K562 (cell line): ENCODE measurements around the gene HSPA4. TPM values are rescaled to one million over a fixed set of nuclear protein-coding genes. Genes with fewer than 3 reads are reported as not detected.

Experiments
- ARHGAP35 ChIP-seq: fragments of 450-650 bp; IDR thresholded peaks from 2 replicates; pipeline ENCODE4 v1.6.1; 2018; ENCODE audit not compliant: partially characterized antibody
- CUX1 ChIP-seq: fragments of 200-800 bp; sonication (Bioruptor generic); IDR thresholded peaks from 2 replicates; pipeline ENCODE4 v1.6.1; 2016; ENCODE audit warnings: missing genetic modification characterization, missing compliant biosample characterization
- GTF2A2 ChIP-seq: IDR thresholded peaks from 2 replicates; pipeline ENCODE4 v1.6.1; 2016; ENCODE audit warnings: mild to moderate bottlenecking, missing genetic modification characterization, missing compliant biosample characterization
- JUNB ChIP-seq: fragments of 450-650 bp; formaldehyde crosslinking; conservative IDR thresholded peaks from 2 replicates; pipeline ENCODE4 v1.4.0; 2020; ENCODE audit warnings: mild to moderate bottlenecking
- MAX ChIP-seq: sonication (generic); formaldehyde crosslinking; IDR thresholded peaks from 2 replicates; pipeline ENCODE4 v1.9.0; 2022; ENCODE audit warnings: mild to moderate bottlenecking, missing genetic modification reagents
- MCM2 ChIP-seq: fragments of 450-650 bp; IDR thresholded peaks from 2 replicates; pipeline ENCODE4 v1.6.1; 2017; ENCODE audit warnings: low read depth, mild to moderate bottlenecking
- RAD51 ChIP-seq: fragments of 450-650 bp; IDR thresholded peaks from 2 replicates; pipeline ENCODE4 v1.7.1; 2016; ENCODE audit warnings: low read depth, mild to moderate bottlenecking, borderline replicate concordance
- SMAD1 ChIP-seq: fragments of 150-350 bp; IDR thresholded peaks from 2 replicates; pipeline ENCODE4 v1.6.1; 2014; ENCODE audit warnings: low read length, low read depth; ENCODE audit not compliant: partially characterized antibody
- SMARCE1 ChIP-seq: fragments of 450-650 bp; IDR thresholded peaks from 2 replicates; pipeline ENCODE4 v1.7.1; 2016; ENCODE audit warnings: mild to moderate bottlenecking
- TEAD1 ChIP-seq, 2 experiments: fragments of 450-650 bp in 1 of 2; sonication (generic) in 1 of 2; formaldehyde crosslinking; IDR thresholded peaks; 2 replicates each; pipeline versions ENCODE4 v1.4.0 to v1.8.0; 2020 to 2022; ENCODE audit warnings: mild to moderate bottlenecking in 2 of 2, missing genetic modification reagents in 1 of 2
- VEZF1 ChIP-seq: fragments of 200-800 bp; sonication (Bioruptor generic); IDR thresholded peaks from 2 replicates; pipeline ENCODE4 v1.6.1; 2017; ENCODE audit warnings: missing genetic modification characterization, missing compliant biosample characterization
- ZBTB34 ChIP-seq: fragments of 250-450 bp; sonication (Bioruptor Pico); IDR thresholded peaks from 2 replicates; pipeline ENCODE4 v1.8.0; 2021; ENCODE audit warnings: mild to moderate bottlenecking, moderate library complexity
- ZBTB9 ChIP-seq: fragments of 450-650 bp; formaldehyde crosslinking; IDR thresholded peaks from 2 replicates; pipeline ENCODE4 v1.4.0; 2020; ENCODE audit warnings: mild to moderate bottlenecking, moderate library complexity
- ZFX ChIP-seq: sonication (generic); formaldehyde crosslinking; IDR thresholded peaks from 2 replicates; pipeline ENCODE4 v1.8.0; 2022; ENCODE audit warnings: mild to moderate bottlenecking, missing genetic modification reagents, moderate library complexity
- ZNF3 ChIP-seq: fragments of 250-450 bp; sonication (Bioruptor Pico); IDR thresholded peaks from 2 replicates; pipeline ENCODE4 v1.5.0; 2021; ENCODE audit warnings: mild to moderate bottlenecking, moderate library complexity
- ZNF436 ChIP-seq: fragments of 250-450, 450-650 bp; sonication (Bioruptor Pico); formaldehyde crosslinking; IDR thresholded peaks from 2 replicates; pipeline ENCODE4 v1.7.0; 2020; ENCODE audit warnings: mild to moderate bottlenecking
- ZNF830 ChIP-seq: fragments of 250-450 bp; sonication (Bioruptor Pico); IDR thresholded peaks from 2 replicates; pipeline ENCODE4 v1.5.0; 2021; ENCODE audit warnings: mild to moderate bottlenecking
- polyA plus RNA-seq, 8 experiments: library from polyadenylated mRNA; depleted of rRNA in 4 of 8; stranded (reverse) in 5 of 8; unstranded in 3 of 8; fragments of >200 nt; fragmentation: Nextera tagmentation in 2 of 8; fragmentation: Illumina TruSeq in 1 of 8; extraction: Ambion mirVana in 2 of 8; extraction: Trizol in 1 of 8; gene quantifications; 2 replicates each; pipeline versions ENCODE4 v1.2.1 to v1.2.3, GENCODE V29; 2011 to 2014; ENCODE audit warnings: inconsistent platforms in 1 of 8, missing spikeins in 1 of 8
- total RNA-seq, 7 experiments: library from RNA; depleted of rRNA in 6 of 7; stranded (reverse); fragments of >200 nt in 6 of 7; fragmentation: Illumina TruSeq in 2 of 7; extraction: Trizol in 2 of 7; gene quantifications; 2 replicates each; pipeline versions ENCODE4 v1.2.1 to v1.2.3, GENCODE V29; 2011 to 2021; ENCODE audit warnings: low replicate concordance in 1 of 7

The HSPA4 gene
- total and polyA plus RNA-seq, 9 of the 15 experiments (the other 6 are each of a cell fraction or from before 2014, with no cell fraction given) = 90.3 to 286 (median 148) TPM

GRCh38 chr5:133032852-133033742 lies 18.7 kb upstream of the HSPA4 start (continued):
- no peak for TF ChIP-seq ZBTB34
- no peak for TF ChIP-seq MCM2
- TF ChIP-seq RAD51 = peak; percentile 78
- TF ChIP-seq SMARCE1 = peak; percentile 52; the same call in 1 of the 2 replicates
- peak; percentile 72 for TF ChIP-seq MAX (CRISPR knock-in tag)
- TF ChIP-seq ZBTB9 (CRISPR knock-in tag) = no peak
- no peak for TF ChIP-seq GTF2A2
- no peak for TF ChIP-seq ZNF3 (CRISPR knock-in tag)
- TF ChIP-seq CUX1 (CRISPR knock-in tag) = no peak
- no peak for TF ChIP-seq TEAD1 (CRISPR knock-in tag; IDR thresholded peaks at IDR 0.05)
- TF ChIP-seq VEZF1 (CRISPR knock-in tag) = peak; percentile 60; the same call in 1 of the 2 replicates
- no peak for TF ChIP-seq ZFX
- TF ChIP-seq JUNB = no peak
- no peak for TF ChIP-seq SMAD1
- TF ChIP-seq ZNF436 = no peak
- no peak for TF ChIP-seq ZNF830 (CRISPR knock-in tag)
- no peak for TF ChIP-seq ARHGAP35
